Fibroblast of the conjunctiva (primary cell): Measurements from ENCODE around the gene MYO16.
"Not testable (repeated sequence)": the region's sequence is repeated elsewhere in the genome, so short reads cannot be mapped to it uniquely, and the experiment has no call there.

Experiments used
- DNase-seq: peaks from one replicate; pipeline ENCODE4 v3.0.0-alpha.2; 2010; ENCODE audit warnings: low read depth

MYO16 gene

GRCh38 chr13:108895220-108895704, 265.9 kb downstream of the MYO16 start:
- peak; percentile 22 for DNase-seq

- no peak for DNase-seq
Measured at GRCh38 chr13:108897955-108898354, 268.5 kb downstream of the MYO16 start.

DNA sequence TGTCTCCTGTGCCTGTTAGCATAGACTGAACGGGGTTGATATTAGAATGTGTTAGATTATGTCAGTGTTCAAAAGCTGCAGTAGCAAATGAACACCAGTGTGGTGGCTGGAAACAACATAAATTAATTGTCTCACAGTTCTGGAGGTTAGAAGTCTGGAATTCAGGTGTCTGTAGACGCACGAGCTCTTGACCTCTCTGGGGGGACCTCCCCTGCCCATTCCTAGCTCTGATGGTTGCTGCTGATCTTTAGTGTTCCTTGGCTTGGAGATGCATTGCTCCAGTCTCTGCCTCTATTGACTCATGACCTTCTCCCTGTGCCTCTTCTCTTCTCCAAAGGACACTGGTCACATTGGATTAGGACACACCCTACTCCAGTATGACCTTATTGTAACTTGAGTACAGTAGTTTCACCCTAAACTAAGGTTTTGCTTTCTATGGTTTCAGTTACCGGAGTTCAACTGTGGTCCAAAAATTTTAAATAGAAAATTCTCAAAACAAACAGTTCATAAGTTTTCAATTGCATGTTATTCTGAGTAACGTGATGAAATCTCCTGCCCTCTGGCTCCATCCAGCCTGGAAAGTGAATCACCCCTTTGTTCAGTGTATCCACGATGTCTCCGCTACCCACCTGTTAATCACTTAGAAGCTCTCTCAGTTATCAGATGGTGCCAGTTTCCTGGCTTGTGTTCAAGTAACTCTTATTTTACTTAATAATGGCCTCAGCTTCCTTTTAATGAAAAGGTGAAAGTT, 273.2 kb downstream of the MYO16 start:
- peak; percentile 18 for DNase-seq

GRCh38 chr13:108903613-108904012, 274.2 kb downstream of the MYO16 start:
- no peak for DNase-seq

DNA sequence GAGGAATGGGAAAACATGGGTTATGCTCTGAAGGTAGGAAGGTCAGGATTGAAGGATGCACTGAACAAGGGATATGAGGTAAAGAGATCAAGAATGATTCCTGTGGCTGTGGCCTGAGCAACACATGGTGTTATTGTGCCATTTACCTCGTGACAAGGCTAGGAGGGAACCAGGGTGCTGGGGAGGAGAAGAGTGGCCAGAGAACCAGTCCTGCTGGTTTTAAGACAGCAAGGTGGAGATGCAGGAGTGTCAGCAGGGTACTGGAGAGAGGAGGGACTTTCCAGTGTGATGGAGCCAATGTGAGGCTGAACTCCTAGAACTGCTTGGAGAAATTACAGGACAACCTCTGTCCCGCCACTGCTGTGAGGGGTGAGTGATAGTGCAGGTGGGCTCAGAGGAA, 282.4 kb downstream of the MYO16 start:
- no peak for DNase-seq

DNA sequence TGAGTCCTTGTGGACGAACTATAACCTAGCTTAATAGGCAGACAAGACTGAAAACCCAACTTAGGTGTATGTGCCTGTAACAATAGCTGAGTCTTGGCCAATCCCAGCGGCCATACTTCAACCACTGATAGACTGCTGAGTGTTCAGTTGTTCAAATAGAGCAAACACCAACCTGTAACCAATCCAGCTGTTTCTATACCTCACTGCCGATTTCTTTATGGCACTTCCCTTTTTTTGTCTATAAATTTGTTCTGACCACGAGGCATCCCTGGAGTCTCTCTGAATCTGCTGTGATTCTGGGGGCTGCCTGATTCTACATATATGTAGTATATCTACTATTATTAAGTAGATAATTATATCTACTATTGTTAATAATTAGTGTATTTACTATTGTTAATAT, 284.3 kb downstream of the MYO16 start:
- not testable (repeated sequence) for DNase-seq

DNA sequence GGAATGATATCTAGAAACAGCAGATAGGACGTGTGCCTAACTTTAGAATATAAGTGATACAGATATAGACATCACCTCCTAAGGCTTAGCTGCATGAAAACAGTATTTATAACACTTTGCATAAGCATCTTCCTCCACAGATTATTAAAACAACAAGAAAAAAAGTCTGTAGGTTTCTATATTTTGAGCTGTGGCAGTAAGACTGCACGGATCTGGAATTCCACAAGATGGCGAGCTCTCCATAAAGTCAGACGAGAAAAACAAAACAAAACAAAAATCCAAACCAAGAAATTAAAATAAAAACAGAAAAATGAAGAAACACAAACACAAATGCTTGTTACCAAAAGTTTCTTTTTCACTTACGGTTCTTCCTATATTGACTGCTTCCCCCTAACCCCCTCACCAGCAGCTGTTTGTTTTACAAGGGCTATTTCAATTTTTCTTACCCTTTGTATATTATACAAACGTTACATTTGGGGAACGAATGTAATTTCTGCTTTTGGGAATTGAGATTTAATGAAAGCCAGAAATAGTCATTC, 285.8 kb downstream of the MYO16 start:
- DNase-seq = peak; percentile 49

DNA sequence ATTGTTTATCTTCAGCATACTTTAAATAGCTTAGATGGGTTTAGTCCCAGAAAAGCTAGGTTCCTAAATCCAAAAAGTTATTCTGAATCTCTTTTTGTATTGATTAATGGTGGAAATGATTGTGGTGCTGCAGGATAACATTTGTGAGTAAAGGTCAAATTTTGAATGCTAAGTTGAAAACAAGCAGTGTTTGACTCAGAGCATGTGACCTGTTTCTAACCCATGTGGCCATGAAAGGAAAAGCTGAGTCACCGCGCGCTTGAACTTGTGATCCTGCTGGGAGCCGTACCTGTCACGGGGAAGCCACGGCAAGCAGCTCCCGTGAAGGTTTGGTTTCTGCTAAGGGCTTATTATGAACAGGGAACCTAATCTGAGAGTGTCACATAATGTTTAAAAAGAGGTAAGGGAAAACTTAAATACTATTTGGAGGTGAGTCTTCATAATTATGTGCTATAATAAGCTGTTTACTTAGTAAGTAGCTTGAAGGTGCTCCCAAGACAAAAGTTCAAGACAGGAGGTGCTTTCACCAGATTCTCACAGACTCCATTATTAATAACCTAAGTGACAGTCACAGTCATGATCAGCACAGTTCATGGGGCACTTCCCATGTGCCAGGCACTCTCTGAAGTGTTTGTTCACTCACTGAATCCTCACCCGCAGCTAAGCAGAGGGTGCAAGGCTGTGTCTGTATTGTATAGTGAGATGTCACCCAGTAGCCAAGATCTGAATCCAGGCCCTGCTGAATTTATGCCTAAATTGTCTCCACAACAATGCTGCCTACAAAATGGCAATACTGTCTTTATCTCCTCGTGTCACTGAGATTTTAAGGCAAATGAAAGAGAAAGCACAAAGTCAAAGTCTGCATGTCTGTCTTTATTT, 286.5 kb downstream of the MYO16 start:
- DNase-seq = peak; percentile 81

GRCh38 chr13:108917581-108917980, 288.2 kb downstream of the MYO16 start:
- no peak for DNase-seq

DNA sequence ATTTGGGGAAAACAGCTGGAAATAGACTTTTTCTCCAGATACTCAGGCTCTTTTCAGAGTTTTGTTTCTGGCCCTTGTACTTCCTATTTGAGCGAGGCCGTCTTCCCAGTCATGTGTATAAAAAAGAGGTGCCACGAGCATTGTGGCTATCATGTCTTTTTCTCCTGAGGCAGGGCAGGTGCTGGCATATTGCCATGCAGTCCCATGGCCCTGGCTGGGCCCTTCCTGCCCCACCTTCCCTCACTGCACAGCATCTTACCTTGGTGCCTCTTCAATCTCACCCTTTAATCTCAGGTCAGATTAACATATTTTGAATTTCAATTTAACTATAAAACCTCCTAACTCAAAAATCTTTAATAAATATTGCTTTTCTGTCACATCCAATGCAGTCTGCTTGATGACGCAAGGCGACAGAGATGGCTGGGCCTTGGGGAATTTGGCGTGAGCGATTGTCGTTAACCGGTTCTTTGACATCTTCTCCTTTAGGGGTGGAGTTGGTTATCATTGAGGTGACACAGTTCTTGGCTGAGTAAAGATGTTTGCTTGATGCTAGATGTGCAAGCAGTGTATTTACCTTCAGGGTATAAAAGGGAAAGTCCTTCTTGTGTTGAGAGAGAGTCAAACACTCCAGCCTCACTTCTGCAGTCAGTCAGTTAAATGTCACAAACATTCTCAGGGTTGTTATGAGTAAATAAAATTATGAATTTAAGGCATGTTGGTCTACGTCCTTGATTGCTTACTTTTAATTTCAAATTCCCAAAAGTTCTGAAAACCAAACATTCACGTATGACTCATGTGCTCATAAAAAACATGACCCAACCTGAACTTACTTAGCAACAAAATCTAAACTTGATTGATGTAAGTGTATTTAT, 289.9 kb downstream of the MYO16 start:
- no peak for DNase-seq

DNA sequence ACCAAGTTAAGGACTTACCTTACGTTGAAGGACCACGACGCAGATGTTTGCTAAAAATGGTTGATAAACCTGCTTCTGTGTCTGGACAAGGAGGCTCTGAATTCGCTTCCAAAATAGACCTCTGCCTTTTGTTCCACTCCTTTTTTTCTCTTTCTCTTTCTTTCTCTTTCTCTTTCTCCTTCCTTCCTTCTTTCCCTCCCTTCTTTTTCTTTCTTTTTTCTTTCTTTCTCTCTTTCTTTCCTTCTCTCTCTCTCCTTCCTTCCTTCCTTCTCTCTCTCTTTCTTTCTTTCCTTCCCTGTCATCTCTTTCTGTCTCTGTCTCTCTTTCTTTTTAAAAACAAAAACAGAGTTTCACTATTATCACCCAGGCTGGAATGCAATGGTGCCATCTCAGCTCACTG, 290.7 kb downstream of the MYO16 start:
- DNase-seq = no peak

GRCh38 chr13:108921238-108921637, 291.8 kb downstream of the MYO16 start:
- no peak for DNase-seq

DNA sequence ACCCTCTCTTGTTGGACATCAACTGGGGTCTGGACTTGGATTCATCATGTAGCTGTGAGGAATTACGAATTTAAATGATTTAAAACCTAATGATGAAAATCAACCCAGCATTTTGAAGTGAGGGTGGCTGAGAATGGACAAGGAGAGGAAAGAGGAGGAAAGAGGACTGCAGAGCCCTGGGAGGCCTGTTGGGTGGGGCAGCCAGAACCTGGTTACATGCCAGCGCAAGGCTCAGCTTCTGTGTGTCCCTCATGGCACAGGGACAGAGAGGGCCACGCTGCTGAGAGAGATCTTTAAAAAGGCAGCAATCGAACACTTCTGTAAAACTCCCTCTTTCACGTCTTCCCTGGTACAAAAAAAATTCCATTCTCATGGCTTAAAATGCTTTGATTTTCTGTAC, 292.7 kb downstream of the MYO16 start:
- DNase-seq = no peak

- DNase-seq = no peak
Measured at GRCh38 chr13:108923386-108924047, 294.1 kb downstream of the MYO16 start.

GRCh38 chr13:108924134-108924533, 294.7 kb downstream of the MYO16 start:
- no peak for DNase-seq

GRCh38 chr13:108924541-108924940, 295.1 kb downstream of the MYO16 start:
- no peak for DNase-seq

DNA sequence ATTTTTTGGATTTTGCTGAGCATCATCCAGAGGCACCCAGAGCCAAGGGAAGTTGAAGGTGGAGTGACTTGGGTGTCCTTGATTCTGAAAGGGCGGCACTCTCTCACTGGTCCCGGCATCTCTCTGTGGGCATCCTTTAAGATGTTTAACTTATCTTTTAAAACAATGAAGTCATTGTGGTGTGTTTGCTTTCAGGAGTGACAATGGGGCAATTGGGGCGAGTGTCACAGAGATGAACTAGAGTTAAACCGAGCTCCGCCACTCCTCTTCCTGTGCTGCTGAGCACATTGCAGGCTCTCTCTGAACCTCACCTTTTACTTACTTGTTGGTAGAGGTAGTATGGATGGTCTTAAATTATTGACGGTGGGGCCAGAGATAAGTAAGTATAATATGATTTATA, 295.7 kb downstream of the MYO16 start:
- no peak for DNase-seq

DNA sequence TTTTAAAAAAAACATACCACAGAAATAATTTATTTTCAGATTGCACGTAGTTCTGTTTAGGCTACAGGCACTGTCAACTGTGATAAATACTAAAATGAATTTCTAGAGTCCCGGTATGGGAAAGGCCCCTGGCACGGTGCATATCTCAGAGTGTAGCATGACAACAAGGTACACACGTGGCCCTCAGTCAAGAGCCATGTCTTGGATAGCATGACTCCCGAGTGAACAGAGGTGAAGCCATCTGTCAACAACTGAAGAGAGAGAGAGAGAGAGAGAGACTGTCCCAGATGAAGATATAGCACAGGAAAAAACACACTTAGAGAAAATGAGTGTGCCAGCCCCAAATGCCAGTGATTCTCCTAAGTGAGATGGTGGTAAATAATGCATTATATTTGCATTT, 297.5 kb downstream of the MYO16 start:
- no peak for DNase-seq

GRCh38 chr13:108927615-108928014, 298.2 kb downstream of the MYO16 start:
- no peak for DNase-seq

GRCh38 chr13:108929532-108930206, 300.3 kb downstream of the MYO16 start:
- no peak for DNase-seq

DNA sequence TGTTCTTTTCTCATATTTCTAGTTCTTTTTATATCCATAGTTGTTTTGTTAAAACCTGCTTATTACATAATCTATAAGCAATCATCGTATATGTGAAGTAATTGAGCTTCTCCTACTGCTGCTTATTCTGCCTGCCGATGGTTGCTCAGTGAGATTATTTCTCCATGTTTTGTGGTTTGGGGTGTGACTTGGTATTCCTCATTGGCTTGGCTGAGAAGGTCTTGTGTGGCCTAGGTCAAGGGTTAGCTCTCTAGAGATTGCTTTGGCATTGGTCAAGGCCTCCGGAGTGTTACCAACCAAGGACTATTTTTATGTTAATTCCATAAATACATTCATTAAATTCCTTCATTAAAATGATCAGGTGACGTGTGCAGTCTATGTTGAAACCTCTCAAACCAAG, 302.8 kb downstream of the MYO16 start:
- no peak for DNase-seq
